Frontal cortex (tissue), 4 donors: Measurements from ENCODE around the gene HTR6. TPM values are rescaled to one million over a fixed set of nuclear protein-coding genes. Genes with fewer than 3 reads are reported as not detected.

ENCODE experiments used
- DNase-seq, 2 donors: peaks; one replicate each; pipeline ENCODE4 v3.0.0; 2012; ENCODE audit warnings: low spot score in 2 of 2
- FAIRE-seq: peaks from 2 replicates; lab custom pipeline; 2012; peaks lifted over from hg19 to GRCh38; lab: Jason Lieb, UNC
- total RNA-seq: library from RNA; depleted of rRNA; stranded (reverse); fragments of >200 nt; gene quantifications from one replicate; pipeline ENCODE4 v1.2.3, GENCODE V29; 2014
- donor health status: control.
- donor health status: control.
- donor health status: control.

HTR6 gene
- total RNA-seq, 1 donor from 2014 or later: 0.41 TPM

GRCh38 chr1:19682257-19682656, 17.6 kb downstream of the HTR6 start:
- FAIRE-seq (no peak), DNase-seq (no peak)

DNA sequence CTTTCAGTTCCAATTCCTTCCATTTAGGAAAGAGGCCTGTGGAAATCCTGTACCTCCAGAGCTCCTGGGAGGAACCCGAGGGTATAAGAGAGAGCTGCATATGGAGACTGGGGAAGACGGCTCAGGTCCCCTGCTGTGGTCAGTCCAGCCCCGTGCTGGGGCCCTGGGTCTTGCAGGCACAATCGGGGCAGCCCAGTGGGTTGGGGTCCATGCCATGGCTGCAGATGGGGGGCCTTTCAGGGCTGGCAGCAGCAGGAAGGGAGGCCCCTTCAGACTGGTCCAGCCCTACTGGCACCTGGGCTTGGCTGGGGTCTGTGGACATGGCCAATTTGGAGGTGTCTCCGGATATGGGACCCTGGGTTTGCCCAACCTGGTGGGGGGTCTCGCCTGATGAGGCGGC, 18.2 kb downstream of the HTR6 start:
- DNase-seq (no peak), FAIRE-seq (no peak)

DNA sequence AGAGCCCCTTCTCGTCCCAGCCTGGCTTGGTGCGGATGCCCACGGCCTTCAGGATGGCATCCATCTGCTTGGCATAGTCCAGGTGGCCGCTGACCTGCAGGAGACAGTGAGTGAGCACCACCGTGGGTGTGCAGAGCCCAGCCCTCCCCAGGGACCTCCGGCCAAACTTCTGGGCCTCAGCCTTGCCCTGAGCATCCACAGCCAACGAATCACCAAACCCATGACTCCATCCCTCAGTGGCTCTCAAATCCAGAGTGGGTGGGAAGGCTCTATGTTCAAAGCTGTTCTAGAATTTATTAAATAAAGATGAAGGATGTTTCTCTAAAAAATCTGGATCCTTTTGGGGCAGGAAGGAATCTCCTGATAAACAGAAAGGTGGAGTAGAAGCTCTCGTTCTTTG, 18.7 kb downstream of the HTR6 start:
- no peak for DNase-seq
- no peak for FAIRE-seq

GRCh38 chr1:19684677-19685076, 20.0 kb downstream of the HTR6 start:
- DNase-seq: no peak
- FAIRE-seq: no peak

DNA sequence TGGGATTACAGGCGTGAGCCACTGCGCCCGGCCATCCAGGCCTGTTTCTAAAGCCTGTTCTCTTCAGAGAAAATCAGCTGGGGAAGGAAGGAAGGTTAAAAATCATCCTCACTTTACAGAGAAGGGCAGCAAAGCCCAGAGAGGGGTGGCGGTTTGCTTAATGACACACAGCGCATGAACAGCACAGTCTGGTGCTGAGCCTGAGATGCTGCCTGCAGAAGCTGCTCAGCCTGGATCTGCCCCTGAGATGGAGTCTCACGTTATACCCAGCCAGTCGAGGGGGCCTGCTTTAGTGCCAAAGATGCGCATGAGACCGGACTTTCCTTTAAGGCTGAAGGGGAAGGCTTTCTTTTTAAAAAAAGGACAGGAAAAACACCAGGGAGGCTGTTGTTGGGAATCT, 21.3 kb downstream of the HTR6 start:
- DNase-seq (no peak), FAIRE-seq (no peak)

DNA sequence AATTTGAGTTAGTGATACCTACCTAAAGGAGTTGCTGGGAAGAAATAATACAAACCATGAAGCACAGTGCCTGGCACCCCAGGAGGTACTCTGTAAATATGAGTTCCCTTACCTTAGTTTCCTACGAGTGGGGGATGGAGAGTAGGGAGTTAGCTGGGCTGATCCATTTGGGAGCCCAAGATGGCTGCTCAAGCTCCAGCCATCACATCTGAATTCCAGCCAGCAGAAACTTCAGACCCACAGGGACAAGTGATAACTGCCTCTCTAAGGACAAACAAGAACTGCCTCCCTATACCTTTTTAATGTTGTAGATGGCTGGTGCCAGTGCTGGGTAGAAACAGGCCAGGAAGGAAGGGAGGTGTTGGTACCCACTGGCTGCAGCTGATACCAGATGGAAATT, 22.7 kb downstream of the HTR6 start:
- DNase-seq (no peak), FAIRE-seq (no peak)

GRCh38 chr1:19688041-19688842, 23.6 kb downstream of the HTR6 start:
- no peak for DNase-seq
- FAIRE-seq: no peak

DNA sequence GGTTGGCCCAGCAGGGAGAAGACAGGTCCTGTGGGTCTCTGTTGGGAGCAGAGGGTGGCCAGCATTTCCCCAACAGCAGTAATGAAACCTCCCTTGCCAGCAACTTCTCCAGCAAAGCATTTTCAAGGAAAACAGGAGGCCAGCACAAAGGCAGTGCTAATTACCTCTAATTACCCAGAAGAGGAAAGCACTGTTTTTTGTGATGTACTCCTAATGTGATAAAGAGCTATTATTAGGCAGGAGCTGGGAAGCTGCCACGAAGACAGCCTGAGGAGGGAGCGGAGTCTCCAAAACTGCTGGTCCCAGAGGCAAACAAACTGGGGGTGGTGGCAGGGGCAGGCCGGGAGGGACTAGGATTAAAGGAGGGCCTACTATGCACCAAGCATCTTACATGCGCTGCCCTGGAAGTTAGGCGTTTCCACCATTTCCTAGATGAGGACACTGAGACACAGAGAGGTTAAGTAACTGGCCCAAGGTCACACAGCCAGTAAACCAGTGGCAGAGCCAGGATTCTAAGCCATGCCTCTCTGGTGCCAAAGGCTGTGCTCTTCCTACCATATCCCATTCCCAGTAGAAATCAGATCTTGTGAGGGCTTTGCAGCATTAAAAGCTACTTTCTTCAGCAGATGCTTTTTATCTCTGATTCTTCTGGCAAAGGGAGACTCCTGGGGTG, 24.5 kb downstream of the HTR6 start:
- DNase-seq (peak in 1 of 2 donors; percentile 34), FAIRE-seq (no peak)

- FAIRE-seq (no peak), DNase-seq (no peak)
These were observed 25.2 kb downstream of the HTR6 start for GRCh38 chr1:19689856-19690255.

DNA sequence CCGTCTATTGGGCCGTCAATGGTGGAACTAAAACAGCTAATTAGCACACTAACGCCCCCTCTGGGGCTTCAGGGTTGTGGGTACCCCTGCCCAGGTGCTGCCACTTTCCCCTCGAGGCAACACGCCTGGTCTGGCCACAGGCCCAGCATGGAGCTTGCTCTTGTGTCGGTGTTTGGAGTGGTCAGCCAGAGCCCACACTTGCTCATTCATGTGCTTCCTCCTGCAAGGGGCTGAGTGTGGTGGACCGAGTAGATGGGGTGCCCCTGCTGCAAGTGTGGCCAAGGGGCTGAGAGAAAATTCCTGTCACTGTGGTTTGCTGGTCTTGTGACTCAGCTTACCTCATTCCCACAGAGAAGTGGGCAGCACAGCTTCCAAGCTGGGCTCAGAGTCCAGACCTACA, 25.7 kb downstream of the HTR6 start:
- FAIRE-seq (no peak), DNase-seq (no peak)

GRCh38 chr1:19694298-19694697, 29.6 kb downstream of the HTR6 start:
- no peak for DNase-seq
- FAIRE-seq: no peak

- no peak for FAIRE-seq
- no peak for DNase-seq
These were observed 31.1 kb downstream of the HTR6 start for GRCh38 chr1:19695772-19696171.

DNA sequence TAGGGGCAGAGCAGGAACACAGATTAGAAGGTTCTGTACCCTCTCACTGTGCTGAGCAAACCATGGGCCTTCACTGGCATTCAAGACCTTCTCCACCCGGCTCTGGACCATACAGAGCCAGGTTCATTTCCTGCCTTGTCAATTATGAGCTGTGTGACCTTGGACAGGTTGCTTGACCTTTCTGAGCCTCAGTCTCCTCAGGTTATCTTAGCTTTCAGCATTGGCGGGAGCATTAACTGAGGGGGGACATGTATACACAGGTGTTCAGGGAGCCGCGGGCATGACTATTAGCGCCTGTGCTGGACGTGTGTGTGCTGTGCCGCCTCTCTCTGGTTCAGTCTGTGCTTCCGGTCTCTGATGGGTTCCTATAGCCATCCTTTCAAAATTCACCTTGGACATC, 32.1 kb downstream of the HTR6 start:
- FAIRE-seq (no peak), DNase-seq (no peak)

GRCh38 chr1:19698181-19698580, 33.5 kb downstream of the HTR6 start:
- FAIRE-seq: no peak
- DNase-seq: no peak

DNA sequence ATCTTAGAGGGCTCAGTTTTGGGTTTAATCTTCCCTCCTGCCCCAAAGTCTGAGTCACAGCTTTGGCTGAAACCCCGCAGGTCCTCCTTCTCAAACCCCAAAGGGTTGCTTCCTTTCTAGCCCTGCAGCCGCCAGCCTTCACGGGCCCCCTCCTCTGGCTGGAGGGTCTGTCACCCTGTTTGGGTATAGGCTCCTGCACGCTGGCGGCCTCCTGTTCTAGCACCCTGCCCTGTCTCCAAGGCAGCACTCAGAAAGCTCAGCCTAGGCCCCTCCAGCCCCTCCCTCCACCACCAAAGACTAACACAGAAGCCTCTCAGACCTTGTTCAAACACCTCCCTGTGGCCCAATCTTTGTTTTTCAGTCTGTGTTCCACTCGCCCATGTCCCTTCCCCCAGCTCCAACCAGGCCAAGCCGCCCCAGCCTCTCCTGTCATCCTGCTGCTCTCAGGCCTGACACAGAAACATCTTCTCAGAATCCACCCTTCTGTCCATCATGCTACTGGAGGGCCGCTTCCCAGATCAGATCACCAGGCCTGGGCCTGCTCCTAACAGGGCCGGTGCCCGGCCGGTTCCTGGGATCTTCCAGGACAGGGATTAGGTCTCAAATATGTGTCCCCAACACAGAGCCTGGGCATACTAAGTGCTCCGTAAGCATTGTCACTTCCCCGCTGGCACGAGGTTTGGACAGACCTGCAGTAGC, 35.6 kb downstream of the HTR6 start:
- DNase-seq: no peak
- FAIRE-seq: no peak

DNA sequence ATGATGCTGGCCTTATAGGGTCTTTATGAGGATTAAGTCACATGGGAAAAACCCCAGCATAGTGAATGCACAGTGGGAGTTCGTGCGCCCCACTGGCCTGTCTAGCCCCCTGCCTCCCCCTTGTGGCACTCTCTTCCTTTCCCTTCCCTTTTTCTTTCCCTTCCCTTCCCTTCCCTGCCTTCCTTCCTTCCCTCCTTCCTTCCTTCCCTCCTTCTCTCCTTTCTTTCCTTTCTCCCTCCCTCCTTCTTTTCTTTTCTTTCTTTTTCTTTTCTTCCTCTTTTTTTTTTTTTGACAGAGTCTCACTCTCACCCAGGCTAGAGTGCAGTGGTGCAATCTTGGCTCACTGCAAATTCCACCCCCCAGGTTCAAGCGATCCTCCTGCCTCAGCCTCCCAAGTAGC, 38.6 kb downstream of the HTR6 start:
- no peak for FAIRE-seq
- DNase-seq: no peak

DNA sequence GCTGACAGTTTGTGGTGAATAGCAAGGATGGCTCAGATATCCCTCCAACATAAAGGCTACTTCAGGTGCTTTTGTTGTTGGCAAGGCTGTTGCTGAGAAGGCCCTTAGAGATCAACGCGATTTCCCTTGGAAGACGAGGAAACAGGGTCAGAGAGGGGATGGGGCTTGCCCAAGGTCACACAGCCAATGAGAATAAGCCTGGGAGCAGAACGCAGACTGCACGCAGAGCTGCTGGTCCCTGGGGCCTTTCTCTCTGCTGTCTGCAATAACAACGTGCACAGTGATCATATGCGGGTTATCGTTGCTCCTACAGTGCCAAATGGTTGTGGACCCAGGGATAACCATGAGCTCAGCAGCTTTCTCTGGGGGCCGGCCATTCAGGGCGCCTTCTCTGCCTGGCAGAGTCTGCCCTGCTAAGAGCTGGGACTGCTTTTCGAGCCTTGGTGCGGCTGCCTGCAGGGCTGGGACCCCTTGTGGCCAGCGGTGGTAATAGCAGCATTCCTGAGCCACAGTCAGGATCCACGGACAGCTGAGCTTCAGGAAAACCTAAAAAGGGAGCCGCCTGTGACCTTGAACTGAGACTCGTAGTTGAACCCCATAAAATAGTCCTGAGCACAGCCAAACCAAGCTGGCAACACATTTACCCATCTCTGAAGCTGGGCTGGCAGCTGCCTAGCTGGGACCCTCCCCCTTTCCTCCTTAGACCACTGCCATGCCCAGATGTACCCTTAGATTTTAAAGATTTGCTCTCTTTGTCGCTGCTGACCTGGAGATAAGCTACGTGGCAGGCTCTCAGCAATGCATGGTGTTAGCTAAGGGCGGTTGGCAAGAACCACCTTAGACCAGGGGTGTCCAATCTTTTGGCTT, 39.8 kb downstream of the HTR6 start:
- FAIRE-seq: no peak
- DNase-seq: peak; percentile 36 to 80

GRCh38 chr1:19705464-19705863, 40.8 kb downstream of the HTR6 start:
- no peak for FAIRE-seq
- no peak for DNase-seq

- FAIRE-seq (no peak), DNase-seq (no peak)
These were observed 41.5 kb downstream of the HTR6 start for GRCh38 chr1:19706136-19706535.

GRCh38 chr1:19708567-19709110, 44.0 kb downstream of the HTR6 start:
- DNase-seq: no peak
- no peak for FAIRE-seq
